Activated gamma-delta T cell treated with anti-CD3 and anti-CD28 coated beads, Interleukin-2, amount 50 U/mL, for 16 hours (primary cell): ENCODE measurements around the gene GUCY1A1.
"Not testable (repeated sequence)": the region's sequence is repeated elsewhere in the genome, so short reads cannot be mapped to it uniquely, and the experiment has no call there.

Experiments used
- DNase-seq: peaks from one replicate; pipeline ENCODE4 v3.0.0-alpha.2; 2020; ENCODE audit warnings: low read depth

Gene GUCY1A1, protein sequence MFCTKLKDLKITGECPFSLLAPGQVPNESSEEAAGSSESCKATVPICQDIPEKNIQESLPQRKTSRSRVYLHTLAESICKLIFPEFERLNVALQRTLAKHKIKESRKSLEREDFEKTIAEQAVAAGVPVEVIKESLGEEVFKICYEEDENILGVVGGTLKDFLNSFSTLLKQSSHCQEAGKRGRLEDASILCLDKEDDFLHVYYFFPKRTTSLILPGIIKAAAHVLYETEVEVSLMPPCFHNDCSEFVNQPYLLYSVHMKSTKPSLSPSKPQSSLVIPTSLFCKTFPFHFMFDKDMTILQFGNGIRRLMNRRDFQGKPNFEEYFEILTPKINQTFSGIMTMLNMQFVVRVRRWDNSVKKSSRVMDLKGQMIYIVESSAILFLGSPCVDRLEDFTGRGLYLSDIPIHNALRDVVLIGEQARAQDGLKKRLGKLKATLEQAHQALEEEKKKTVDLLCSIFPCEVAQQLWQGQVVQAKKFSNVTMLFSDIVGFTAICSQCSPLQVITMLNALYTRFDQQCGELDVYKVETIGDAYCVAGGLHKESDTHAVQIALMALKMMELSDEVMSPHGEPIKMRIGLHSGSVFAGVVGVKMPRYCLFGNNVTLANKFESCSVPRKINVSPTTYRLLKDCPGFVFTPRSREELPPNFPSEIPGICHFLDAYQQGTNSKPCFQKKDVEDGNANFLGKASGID

GRCh38 chr4:155666344-155667221, at the start of gene GUCY1A1:
Gene GUCY1A1 (plus strand): TSS chr4:155666848. CDS start chr4:155696868, 30,020 bp downstream.
- no peak for DNase-seq

GRCh38 chr4:155617296-155617695, 49.4 kb upstream of the GUCY1A1 start:
- no peak for DNase-seq

- DNase-seq = no peak
These were observed 48.3 kb upstream of the GUCY1A1 start for GRCh38 chr4:155618183-155618838.

DNA sequence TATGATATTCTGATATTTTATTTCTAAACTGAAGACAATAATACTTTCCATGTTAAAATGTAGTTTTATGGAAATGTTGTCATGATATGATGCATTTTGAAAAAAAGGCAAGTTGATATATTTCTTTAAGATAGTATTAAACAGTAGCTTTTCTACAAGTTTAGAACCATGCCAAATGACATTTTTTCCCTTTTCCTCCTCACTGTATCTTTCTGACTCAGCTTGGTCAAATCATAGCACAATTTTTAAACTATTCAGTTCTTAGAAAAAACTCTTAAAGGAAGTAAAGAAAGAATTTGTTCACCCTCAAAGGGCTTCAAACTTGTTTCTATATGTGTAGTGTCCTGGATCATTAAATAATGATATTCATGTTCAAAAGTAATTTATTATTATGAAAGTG, 46.0 kb upstream of the GUCY1A1 start:
- DNase-seq = no peak

GRCh38 chr4:155624478-155624877, 42.2 kb upstream of the GUCY1A1 start:
- no peak for DNase-seq

DNA sequence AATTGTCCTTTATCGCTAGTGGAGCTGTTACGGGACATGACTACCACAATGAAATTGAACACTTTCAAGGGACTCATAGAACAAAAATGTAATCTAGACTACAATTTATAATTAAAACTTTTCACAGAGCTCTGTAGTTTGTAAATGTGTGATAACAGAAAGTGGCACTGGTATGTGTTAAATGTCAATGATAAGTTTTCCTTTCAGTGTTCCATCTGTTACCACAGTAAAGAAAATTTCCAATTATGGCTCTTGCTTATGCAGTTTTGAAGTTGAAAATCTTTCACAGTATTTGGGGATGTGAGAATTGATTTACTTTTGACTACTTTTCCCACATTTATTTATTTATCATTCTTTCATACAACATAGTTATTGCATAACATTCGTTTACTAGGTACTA, 40.1 kb upstream of the GUCY1A1 start:
- no peak for DNase-seq

GRCh38 chr4:155629183-155629825, 37.3 kb upstream of the GUCY1A1 start:
- DNase-seq = no peak

DNA sequence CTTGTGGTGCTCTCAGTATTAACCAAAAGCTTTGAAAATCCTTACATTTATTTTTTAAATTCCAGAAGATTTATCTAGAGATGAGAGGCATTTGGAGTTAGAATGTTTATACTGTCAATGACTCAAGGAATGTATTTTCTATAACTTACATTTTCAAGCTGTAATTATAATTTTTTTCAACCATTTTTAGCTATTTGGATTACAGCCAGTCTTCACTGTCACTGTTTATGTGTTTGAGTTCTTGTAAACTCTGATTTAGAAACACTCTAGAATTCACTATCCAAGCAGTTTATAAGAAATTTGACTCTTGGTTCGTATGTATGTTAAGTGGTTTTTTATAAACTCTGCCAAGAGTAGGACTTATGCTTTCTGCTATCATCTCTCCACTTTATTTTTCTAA, 36.7 kb upstream of the GUCY1A1 start:
- no peak for DNase-seq

- no peak for DNase-seq
These were observed 34.3 kb upstream of the GUCY1A1 start for GRCh38 chr4:155632310-155632840.

DNA sequence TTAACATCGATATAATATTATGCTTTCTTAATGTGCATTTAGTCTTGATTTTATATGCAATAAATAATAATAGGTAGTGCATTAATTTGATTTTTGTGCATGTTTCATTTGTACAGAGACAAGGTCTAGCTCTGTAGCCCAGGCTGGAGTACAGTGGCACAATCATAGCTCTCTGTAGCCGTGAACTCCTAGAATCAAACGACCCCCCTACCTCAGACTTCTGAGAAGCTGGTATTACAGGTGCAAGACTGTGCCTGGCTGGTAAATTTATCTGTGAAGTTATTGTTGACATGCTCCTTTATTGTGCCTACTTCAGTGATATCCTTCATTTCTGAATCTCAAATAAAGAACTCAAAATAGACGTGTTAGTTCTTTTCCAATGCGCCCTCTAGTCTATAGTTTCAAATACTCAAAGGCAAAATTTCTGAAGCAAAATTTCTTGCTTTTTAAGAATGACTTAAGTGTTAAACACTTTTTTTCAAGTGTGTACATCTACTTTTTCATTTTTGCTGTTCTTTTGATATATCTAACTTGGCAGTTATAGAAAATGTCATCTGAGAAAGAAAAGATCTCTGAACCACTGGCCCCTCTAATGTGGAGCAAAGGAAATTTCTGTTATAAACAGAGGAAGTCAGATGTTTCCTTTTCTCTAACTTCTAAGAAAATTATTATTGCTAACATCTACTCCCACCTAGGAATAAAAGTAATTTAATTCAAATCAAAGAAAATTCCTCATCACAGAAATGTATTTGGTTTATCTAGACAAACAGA, 28.3 kb upstream of the GUCY1A1 start:
- no peak for DNase-seq

DNA sequence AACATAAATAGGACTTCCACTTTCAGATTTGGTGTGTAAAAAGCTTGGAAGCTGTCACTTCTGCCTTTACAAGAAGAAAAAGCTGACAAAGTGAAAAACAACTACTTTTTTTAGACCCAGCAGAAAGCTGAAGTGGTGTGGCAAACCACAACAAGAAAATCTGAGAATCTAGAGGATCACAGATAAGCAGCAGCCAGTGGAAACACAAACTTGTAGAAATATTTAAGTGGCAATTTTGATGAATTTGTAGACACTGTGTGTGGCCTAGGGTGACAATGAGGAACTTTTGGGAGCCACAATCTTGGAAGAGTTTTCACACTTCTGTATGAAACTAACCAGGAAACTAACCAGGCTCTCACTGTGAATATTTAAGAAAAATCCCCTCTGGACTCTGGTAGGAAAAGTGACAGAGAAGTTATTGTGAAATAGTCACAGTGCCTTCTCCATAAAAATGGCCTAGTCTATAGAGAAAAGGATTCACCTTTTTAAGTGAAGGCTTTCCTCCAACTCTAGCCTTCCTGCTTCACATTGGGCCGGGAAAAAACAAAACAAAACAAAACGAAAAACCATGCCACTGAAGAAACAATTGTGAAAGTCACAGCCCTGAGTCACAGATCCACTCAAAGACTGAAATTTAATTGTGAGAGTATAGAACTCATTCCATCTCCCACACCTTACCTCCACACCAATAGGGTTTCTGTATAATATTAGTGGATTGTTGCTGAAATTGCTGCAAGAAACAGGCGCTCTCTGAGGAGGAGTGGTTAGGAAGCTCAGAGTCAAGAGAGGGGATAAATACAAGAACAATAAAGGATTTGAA, 26.7 kb upstream of the GUCY1A1 start:
- no peak for DNase-seq

DNA sequence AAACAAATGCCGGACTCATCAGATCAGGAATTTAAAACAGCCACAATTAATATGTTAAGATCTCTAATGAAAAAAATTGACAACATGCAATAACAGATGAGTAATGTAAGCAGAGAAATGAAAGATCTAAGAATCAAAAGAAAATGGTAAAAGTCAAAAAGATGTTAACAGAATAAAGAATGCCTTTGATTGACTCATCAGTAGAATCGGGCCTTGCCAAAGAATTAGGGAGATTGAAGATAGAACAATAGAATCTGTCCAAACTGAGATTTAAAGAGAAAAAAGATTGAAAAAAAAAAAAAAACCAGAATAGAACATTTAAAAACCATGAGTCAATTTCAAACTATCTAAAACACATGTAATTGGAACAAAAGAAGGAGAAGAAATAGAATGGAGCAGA, 25.9 kb upstream of the GUCY1A1 start:
- DNase-seq = no peak

GRCh38 chr4:155643087-155643486, 23.6 kb upstream of the GUCY1A1 start:
- DNase-seq = no peak

- no peak for DNase-seq
These were observed 20.6 kb upstream of the GUCY1A1 start for GRCh38 chr4:155646001-155646400.

- DNase-seq = not testable (repeated sequence)
These were observed 15.9 kb upstream of the GUCY1A1 start for GRCh38 chr4:155650785-155651184.

DNA sequence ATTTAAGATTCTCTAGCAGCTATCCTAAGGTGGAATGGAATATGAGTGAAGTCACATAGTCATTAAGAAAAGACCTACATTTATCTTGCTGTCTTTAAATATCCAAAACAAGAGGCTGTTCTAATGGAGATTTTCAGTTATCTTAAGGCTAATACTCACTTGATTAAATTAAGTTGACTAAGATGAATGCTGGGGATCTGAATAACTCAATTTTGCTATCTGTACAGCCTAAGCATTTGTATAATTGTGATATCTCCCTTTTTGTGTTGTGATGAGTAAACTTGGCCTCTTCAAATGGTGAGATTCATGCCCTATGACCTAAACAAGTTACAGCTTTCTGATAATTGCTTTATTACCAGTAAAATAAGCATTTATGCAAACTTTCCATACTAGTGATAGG, 13.6 kb upstream of the GUCY1A1 start:
- no peak for DNase-seq

GRCh38 chr4:155656025-155656424, 10.6 kb upstream of the GUCY1A1 start:
- DNase-seq = no peak

DNA sequence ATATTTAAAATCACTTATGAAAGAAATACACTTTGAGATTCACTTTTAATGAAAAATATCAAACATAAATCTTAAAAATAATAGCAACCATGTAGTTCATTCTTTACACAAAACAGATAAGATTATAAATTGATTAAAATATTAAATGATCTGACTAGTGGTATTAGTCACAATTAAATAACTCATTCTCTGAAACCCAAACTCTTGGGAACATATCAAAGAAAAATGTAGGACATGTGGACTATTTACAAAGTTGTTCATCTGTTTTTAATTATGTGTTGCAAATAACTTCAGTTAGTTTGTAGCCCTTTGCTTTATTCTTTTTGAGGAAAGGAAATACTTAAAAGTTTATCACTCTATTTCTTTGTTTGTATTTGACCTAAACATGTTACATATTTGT, 9.5 kb upstream of the GUCY1A1 start:
- no peak for DNase-seq

DNA sequence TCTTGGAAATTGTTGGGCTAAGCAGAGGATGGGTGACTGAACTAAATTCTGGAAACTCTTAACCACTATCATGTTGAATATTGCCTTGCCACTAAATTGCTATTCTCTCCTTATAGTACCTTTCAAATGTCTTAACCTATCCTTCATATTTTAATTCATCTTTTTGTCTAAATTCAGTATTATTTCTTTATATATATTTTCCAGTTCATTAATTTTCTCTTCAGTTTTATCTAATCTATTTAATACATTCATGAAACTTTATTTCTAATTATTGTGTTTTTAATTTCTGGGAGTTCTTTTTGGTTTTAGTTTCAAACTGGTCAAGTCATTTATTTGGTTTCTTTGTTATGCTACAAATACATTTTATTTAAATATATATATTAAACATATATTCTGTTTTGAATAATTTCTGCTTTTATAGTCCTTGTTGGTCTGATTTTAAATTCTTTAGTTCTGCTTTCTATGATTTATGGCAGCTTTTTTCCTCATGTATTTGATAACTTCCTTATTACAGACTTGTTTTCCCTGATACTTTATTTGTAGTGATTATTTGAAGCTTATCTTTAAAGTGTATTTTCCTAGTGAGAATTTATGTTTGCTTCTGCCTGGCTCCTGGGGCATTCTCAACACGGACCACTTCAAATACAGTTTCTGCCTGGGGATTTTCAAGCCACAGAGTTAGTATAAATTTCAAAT, 8.5 kb upstream of the GUCY1A1 start:
- DNase-seq = no peak
